ENCODE measurements around the gene MLLT10. TPM values are rescaled to one million over a fixed set of nuclear protein-coding genes. Genes with fewer than 3 reads are reported as not detected.
A peak's percentile ranks its signal among the peaks of the same experiment; 100 is the strongest.

MLLT10 gene
- total RNA-seq, 1 experiment from 2014 or later, result 45.2 TPM

DNA sequence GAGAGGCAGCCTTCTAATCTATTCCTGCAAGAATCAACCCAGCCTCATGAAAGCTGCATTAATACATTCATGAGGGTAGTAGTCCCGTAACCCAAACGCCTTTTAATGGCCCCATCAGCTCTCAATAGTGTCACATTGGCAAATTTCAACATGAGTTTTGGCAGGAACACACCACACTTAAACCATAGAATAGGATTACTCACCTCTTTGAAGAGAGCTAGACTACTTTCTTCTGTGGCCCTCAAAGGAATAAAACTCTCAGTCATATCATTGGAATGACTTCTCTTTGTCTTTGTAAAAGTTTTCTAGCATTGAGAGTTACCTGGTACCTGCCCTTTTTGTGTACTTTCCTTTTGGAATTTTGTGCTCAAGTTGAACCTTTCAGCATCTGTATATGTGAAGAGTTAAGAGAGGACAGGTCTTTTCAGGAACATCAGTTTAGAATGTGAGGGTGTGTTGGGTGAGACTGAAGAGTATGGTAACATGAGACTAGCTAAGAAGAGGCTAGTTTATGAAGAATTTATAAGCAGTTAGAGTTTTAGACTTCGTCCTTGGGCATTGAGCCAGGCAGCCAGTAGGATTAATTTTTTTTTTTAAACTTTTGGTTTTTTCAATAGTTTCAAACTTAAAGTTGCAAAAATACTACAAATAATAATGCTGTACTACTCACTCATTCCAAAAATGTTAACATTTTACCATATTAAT lies 92.6 kb downstream of the MLLT10 start:
- TF ChIP-seq TCF7L2 (IDR thresholded peaks at IDR 0.05; ENCODE audit: borderline replicate concordance, extremely low read depth, insufficient read depth, insufficient read length) (no peak), ZNF274 (IDR thresholded peaks at IDR 0.05; ENCODE audit: low read depth, low read length) (no peak), EZH2phosphoT487 (IDR thresholded peaks at IDR 0.05; ENCODE audit: borderline replicate concordance) (no peak), RAD21 (IDR thresholded peaks at IDR 0.05; ENCODE audit: low read depth) (no peak), YY1 (IDR thresholded peaks at IDR 0.05; ENCODE audit: extremely low read depth, insufficient replicate concordance, low read depth, low read length) (no peak), ZFX (IDR thresholded peaks at IDR 0.05) (no peak), EZH2 (IDR thresholded peaks at IDR 0.05) (no peak), SRF (IDR thresholded peaks at IDR 0.05; ENCODE audit: low read depth) (no peak), FOSL1 (IDR thresholded peaks at IDR 0.05; ENCODE audit: low read depth) (no peak)
- TF ChIP-seq, protein P1, sequence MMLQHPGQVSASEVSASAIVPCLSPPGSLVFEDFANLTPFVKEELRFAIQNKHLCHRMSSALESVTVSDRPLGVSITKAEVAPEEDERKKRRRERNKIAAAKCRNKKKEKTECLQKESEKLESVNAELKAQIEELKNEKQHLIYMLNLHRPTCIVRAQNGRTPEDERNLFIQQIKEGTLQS (IDR thresholded peaks at IDR 0.05), result no peak
- TF ChIP-seq, protein P2, sequence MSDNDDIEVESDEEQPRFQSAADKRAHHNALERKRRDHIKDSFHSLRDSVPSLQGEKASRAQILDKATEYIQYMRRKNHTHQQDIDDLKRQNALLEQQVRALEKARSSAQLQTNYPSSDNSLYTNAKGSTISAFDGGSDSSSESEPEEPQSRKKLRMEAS (IDR thresholded peaks at IDR 0.05), result no peak
- TF ChIP-seq, protein P3, sequence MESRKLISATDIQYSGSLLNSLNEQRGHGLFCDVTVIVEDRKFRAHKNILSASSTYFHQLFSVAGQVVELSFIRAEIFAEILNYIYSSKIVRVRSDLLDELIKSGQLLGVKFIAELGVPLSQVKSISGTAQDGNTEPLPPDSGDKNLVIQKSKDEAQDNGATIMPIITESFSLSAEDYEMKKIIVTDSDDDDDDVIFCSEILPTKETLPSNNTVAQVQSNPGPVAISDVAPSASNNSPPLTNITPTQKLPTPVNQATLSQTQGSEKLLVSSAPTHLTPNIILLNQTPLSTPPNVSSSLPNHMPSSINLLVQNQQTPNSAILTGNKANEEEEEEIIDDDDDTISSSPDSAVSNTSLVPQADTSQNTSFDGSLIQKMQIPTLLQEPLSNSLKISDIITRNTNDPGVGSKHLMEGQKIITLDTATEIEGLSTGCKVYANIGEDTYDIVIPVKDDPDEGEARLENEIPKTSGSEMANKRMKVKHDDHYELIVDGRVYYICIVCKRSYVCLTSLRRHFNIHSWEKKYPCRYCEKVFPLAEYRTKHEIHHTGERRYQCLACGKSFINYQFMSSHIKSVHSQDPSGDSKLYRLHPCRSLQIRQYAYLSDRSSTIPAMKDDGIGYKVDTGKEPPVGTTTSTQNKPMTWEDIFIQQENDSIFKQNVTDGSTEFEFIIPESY (IDR thresholded peaks at IDR 0.05; ENCODE audit: extremely low read depth, insufficient replicate concordance, low read length), result no peak
- H3K4me2 ChIP-seq (ENCODE audit: low read length), result no peak overlapping the region
- H3K9ac ChIP-seq (ENCODE audit: low read length), result no peak overlapping the region
- no peak overlapping the region for H3K4me3 ChIP-seq (replicated peaks in 1 of 2; ENCODE audit: low read depth in 1 of 2, low read length in 2 of 2)
- H3K4me1 ChIP-seq (ENCODE audit: control insufficient read depth in 1 of 2, insufficient read depth in 2 of 2, low read length in 2 of 2), result peaks cover 0 to 14% of the 10 kb centered on the region in 2 experiments; a peak in 1 of 4 replicates
- no peaks in the 10 kb centered on the region for H3K9me3 ChIP-seq (ENCODE audit: control insufficient read depth in 1 of 2, insufficient read depth in 1 of 2, low read depth in 1 of 2, low read length in 2 of 2)
- DNase-seq (ENCODE audit: low read depth, low spot score) (no peak), ATAC-seq (0 out of 2 replicates have a peak, but pooled peaks have one; percentile 49)
- H3K79me2 ChIP-seq (ENCODE audit: insufficient read depth, low read length), result peaks cover 50% of the 10 kb centered on the region
- no peaks in the 10 kb centered on the region for H3K27me3 ChIP-seq (ENCODE audit: insufficient read depth, low read length)
- H4K20me1 ChIP-seq (ENCODE audit: insufficient read depth), result peaks cover 2% of the 10 kb centered on the region; the same call in 1 of the 2 replicates
- ChIA-PET RAD21 (ENCODE audit: low non-redundant PET in 1 of 2, low total read pairs in 2 of 2, uncharacterized antibody in 2 of 2, unreplicated experiment in 2 of 2) (no interaction called here), POLR2A (no interaction called here), CTCF (no interaction called here)
- H3K27ac ChIP-seq (ENCODE audit: low read depth, low read length), result no peak overlapping the region
- no peak overlapping the region for H2AFZ ChIP-seq (ENCODE audit: low read depth, low read length, poor library complexity, severe bottlenecking)
- no peaks in the 10 kb centered on the region for H3K9me2 ChIP-seq (ENCODE audit: insufficient read depth)
- intact Hi-C loops (cut with micrococcal nuclease), result no loop called here
- H3K36me3 ChIP-seq (ENCODE audit: control insufficient read depth in 1 of 2, insufficient read depth in 2 of 2, low read length in 2 of 2), result peaks cover 0 to 15% of the 10 kb centered on the region in 2 experiments; a peak in 1 of 4 replicates
- no TSS peak for BruUV-seq (replicated peaks)
